Measurements from ENCODE around the gene PPM1K.

The PPM1K gene

DNA sequence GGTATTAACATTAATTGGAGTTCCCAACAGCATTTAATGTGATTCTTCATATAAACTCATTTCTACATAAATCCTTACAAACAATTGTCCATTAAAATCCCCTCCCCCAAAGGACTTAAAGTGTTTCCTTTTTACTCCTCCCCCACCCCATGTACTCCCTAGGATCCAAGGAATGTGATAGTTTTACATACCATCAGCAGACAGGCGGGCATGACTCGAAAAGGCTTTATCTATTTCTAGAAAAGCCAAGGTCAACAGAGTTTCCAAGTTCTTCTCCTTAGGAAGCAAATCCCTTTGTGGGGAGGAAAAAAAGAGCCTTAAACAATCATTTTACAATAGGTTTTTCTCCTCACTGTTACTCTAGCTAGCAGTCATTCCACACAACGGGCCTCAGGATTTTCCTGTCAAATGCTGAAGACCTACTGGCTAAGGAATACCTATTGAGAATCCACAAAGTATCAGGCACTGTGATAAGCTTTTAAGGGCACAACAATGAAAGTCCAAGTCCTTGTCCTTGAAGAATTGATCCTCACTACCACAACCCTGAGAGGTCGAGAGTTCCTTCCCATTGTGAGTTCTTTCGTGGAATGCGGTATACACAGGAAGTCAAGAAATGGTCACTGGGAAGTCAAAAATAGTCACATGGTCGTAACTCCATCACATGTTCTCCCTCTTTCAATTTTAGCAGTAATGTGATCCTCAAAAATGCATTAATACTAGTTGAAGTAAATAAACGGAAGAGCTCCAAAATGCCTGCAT lies 7.2 kb downstream of the PPM1K start:
- no peak for DNase-seq

DNA sequence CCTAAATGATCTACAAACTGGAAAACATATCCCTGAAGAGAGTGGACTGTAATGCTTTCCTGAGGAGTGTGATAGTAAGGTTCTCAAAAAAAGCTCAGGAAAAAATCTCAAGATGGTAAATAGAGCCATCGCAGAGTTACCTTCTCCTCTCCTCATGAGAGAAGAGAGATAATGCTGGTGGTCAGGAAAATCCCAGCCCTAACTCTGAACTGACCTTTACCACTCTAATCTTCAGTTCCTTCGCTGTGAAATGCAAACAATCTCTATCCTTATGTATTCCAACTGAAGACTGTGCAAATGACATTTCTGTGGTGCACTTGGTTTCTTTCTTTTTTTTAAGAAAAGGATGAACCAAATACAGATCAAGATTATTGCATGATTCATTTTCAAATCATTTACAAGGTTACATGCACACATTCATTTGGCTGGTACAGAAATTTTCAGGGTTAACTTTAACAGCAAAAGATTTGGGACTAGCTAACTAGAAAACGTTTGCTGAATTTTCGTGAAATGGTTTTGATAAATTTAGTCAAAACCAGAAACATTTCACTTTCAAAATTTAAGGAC lies 8.3 kb downstream of the PPM1K start:
- no peak for DNase-seq

DNA sequence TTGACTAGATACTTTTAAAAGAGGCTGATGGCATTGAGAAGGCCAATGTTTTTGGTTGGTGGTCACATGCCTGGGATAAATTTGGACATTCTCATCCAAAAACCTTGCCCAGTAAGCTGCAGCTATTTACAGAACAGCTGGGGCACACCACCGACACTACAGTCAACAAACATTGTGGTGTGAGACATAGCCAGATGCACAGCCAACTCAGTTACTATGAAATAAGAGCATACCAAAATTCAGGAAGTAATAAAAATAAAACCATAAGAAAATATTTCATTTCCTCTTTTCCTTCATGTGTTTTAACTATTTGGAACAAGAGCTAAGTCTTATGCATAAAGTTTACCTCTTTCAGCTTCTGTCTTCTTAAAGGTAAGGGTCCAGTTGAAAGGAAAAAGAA lies 8.8 kb downstream of the PPM1K start:
- no peak for DNase-seq

DNA sequence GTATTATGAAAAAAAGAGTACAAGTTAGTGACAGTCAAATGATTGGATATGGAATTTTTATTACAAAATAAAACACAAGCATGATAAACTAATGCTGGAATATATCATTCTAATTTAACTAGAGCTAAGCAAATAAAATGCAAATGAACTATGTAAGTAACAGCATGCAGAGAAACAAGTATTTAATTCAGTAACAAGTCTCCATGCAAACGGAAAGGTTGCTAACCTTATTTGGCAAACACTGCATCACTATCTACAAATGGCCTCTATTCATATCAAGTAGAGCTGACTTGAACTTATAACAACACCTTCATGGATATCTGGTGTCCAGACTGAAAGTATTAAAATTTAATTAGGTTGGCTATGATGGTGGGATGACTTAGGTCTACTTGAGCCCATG lies 15.4 kb downstream of the PPM1K start:
- no peak for DNase-seq

DNA sequence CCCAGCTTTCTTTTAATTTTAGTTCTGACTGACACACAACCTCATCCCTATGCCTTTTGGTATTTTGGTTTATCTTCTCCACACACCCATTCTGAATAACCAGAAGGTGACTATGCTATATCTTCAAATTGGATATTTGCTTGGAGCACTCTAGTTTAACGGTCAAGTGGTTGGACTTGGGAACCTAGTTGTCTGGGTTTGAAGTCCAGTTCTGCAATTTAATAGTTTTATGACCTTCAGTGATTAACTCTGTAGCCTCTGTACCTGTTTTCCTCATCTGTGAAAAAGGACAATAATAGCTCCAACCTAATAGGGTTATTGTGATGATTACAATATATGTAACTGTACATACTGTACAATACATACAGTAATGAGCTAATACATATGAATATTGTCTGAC lies 20.0 kb downstream of the PPM1K start:
- DNase-seq, result no peak

DNA sequence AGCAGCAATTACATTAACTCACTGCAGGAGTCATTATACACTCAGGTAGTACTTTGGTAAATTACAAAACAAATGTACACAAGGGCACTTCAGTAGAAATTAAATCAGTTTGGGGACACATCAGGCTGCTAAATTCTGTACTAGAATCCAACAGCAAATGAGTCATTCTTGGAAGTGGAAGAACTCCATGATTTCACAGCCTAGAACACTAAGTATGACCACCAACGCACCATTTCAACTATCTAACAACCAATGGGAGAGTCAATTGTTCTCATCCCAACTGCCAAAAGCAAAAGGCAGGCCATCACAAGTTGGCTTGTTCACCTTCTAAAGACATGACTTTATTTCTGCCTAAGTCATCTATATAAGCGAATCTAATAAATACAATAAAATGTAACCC lies 26.6 kb downstream of the PPM1K start:
- no peak for DNase-seq

DNA sequence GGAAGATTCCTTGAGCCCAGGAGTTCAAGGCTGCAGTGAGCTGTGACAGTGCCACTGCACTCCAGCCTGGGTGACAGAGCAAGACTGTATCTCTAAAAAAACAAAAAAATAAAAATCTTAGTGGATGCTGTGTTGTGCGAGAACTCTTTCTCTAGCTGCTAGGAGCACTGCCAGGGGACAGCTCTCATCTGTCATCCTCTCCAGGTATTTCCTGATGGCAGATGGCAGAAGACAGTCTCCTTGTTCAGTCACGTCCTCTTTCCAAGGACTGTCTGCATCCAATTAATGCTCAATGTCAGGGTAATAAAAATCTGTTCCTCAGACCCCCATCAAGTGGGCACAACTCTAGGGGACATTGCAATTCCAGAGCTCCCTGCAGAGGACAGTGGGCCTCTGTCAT lies 29.2 kb downstream of the PPM1K start:
- no peak for DNase-seq

DNA sequence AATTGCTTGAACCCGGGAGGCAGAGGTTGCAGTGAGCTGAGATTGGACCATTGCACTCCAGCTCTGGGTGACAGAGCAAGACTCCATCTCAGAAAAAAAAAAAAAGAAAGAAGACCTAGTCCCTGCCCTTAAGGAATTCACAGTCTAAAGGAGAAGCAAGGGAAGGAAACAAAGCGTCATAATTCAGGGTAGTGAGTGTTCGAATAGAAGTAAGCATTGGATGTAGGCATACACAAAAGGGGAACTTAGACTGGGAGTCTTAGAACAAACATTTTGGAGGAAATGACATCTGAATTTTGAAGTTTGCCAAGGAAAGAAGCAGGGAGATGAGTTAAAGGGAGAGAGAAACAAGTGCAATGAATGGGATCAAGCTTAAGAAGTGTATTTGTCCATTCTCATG lies 32.4 kb downstream of the PPM1K start:
- no peak for DNase-seq

DNA sequence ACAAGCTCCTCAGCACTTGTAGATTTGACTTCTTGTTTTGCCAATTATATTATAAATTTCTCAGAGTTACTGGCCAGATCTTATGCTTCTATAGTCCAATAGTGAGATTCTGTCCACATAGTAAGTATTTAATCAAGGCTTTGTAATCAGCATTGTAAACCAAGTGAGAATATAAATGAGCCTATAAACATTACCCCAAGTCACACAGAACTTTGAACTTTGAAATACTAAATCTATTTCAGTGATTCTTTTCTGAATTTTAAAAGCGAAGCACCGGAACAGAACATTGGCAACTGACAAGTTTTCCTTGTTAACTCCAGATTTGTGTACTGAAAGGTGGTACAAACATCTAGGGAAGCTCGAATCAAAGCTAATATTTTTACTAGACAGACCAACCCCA lies 37.2 kb downstream of the PPM1K start:
- no peak for DNase-seq

DNA sequence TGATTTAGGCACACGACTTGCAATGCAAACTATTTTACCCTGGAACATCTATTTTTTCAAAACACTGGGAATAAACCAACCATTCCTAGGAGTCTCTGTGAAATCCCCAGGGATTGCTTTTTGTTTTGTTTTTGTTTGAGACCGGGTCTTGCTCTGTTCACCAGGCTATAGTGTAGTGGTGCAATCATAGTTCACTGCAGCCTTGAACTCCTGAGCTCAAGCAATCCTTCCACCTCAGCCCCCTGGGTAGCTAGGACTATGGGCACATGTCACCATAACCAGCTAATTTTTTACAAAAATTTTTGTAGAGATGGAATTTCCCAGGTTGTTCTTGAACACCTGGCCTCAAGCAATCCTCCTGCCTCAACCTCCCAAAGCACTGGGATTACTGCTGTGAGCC lies 37.8 kb downstream of the PPM1K start:
- no peak for DNase-seq

DNA sequence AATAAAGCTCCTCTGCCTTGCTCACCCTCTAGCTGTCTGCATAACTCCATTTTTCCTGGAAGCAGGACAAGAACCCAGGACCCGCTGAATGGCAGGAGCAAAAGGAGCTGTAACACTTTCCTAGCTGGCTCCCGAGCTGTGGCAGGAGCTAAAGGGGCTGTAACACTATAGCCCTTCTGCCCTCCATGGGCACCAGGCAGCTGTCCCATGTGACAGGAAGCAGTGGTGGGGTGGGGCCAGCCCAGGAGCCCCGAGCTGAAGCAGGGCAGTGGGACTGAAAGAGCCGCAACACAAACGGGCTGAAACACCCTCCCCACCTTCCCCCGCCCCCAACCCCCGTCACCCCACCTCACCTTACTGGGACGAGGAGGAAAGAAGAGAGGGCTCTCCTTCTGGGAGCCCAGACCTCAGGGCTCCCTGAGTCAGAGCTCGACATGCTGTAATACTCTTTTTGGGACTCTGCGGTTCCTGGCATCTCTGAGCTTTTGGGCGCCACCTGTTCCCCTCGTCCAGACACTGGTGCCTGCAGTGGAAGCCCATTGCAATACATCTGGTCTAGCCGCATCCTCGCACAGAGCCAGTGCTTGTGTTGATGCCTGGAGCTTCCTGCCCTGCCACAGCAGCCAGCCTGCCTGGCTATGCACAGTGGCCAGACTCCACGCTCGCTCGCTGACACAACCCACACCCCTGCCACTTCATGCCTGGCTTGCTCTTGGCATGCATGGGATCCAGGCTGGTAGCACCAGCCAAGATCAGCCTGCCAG lies 39.4 kb downstream of the PPM1K start:
- no peak for DNase-seq

DNA sequence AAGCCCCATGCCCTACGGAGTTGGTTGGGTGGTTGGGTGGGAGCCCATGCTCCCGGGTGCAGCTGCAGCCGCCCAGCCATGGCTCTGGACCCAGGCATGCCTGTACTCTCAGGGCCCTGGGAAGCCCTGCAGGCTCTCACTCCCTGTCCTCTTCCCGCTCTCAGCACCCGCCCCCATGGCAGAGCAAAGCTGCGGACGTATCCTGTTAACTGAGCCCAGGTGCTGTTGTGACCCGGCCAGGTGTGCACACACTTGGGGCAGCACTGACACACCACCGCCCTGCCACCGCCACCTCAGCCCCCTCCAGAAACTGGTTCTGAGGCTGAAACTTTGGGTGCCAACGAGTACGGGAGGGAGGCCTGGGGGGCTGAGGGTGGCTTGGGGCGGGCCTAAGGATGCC lies 40.3 kb downstream of the PPM1K start:
- DNase-seq, result no peak

DNA sequence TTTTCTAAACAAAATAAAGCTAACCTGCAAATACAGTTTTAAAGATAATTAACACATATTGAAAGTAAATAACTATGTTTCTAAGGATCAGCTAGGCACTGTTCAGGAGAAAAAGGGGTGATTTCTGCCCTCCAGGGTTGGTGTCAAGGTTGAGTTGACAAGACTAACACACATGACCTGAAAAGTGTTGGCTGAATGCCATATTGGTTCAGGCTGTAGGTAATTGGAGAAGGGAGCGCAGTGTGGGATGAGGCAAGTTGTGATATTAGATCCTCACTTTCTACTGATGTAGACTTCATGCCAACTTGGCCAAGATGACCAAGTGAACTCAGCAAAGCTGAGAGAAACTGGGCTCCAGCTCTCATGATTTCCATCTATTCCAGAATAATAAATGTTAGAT lies 42.2 kb downstream of the PPM1K start:
- DNase-seq, result no peak

DNA sequence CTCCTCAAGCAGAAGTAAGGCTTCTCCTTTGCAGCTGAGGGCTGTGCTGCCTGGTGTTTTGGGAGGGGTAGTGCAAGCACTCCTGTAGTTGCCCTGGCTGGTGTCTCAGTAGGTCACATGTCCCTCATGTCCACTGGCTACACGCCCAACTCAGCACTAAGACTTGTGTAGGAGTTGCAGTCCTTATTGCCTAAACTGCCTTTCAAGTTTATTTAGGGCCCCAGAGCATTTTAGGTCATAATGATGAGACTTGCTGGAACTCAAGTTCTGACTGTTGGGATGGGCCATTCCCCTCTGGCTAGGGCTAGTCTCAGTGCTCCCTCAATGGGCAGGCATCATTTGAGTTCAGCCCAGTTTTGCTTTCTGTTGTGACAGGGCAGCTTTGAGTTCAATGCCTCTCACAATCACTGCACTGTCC lies 44.1 kb downstream of the PPM1K start:
- no peak for DNase-seq

DNA sequence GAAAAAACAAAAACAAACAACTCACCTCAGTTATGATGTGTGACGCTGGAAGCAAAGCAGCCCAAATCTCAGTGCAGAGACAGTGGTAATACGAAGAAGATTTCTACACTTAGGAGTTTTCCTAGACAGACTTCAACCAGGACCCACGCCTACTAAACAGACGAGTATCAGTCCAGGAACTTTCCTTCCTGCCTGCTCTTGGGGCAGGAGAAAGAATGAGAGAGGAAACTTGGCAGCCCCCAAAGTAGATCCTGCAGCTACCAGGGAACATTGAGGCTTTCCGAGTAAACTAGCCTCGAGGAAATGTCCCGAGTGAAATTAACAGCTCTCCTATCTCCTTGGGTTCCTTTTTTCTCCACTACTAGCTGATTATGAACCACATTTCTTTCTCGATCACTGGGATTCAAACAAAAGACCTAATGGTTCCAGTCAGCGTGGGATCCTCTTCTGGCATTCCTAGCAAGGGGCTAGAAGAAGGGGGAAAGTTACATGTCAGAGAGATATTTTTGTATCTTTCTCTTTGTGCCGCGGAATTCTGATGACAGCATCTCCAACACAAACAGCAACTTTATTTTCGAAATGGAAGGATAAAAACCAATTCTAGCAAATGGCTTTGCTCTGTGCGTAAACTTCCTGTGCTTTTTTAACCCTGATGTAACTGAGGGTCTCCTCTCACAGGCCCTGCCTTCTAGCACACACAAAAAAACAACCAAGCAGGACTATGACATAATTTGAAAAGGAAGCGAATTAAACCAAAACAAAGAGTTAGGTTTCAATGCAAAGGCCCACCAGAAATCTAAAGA lies 53.2 kb downstream of the PPM1K start:
- no peak for DNase-seq

DNA sequence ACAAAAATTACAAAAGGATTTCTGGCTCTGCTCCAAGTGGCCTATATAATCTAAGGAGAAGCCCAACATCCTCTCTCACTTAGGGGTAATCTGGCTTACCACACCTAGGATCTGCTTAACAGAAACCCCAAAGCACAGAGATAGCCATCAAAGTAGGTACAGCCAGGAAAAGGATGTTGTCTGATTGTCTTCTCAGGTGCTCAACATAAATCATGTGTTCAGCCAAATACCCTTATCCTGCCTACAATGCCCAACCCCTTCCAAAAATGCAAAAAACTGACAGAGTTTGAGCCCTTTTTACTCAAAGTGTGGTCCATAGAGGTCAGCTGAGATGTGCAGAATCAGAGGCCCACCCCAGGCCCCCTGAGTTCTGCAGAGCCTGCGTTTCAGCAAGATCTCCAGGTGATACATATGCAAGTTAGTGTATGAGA lies 53.9 kb downstream of the PPM1K start:
- no peak for DNase-seq

DNA sequence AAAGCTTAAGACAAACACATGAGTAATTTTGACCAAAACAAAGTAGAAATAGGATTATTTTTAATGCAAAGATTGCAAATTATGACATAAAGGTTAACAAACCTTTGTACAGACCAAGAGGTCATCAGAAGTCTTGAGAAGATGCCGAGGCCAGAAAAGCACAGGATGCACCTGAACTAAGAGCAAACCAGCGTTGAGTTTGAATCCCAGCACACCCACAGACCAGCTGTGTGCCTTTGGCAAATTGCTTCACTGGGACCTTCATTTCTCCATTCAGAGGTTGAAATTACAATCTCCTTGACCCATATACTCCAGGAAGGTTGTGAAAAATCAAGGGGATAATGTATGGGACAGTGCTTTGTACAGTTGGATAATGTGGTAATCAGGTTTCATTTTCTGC lies 56.6 kb downstream of the PPM1K start:
- no peak for DNase-seq

DNA sequence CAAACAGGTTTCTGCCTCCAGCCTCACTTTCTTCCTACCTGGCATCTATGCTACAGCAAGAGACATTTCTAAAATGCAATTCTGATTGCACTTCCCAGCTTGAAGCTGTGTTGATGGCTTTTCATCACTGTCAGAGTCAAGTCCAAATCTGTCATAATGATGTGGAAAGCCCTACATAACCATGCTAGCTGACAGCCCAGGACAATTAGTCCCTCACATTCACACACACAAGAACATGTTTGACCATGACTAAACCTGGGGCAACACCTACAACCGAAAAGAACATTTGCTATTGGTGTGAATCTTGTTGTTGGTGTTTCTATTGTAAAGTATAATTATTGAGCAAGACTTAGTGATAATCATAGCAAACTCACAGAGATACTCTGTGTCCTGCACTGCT lies 58.2 kb downstream of the PPM1K start:
- DNase-seq, result no peak

DNA sequence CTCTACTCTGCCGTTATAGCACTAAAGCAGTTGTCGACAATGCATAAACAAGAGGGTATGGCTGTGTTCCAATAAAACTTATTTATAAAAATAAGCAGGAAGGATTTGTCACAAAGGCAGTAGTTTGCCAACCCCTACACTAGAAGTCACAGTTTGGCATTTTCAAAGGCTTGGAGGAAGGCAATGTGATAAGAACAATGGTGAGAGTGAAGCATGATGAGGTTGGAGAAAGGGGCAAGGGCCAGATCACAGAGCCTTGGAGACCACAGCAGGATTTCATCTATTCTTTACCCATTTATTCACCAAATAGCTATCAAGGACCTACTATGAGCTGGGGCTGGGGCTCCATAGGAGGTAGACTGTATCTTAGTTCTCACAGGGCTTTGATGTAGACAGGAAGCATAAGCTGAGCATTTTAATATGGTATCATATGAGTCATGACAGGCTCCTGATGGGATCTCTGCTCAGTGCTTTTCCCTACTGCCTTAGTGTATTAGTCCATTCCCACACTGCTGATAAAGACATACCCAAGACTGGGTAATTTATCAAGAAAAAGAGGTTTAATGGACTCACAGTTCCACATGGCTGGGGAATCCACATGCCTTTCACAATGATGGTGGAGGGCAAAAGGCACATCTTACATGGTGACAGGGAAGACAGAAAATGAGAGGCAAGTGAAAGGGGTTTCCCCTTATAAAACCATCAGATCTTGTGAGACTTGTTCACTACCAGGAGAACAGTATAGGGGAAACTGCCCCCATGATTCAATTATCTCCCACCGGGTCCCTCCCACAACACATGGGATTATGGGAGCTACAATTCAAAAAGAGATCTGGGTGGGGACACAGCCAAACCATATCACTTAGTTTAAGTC lies 58.9 kb downstream of the PPM1K start:
- no peak for DNase-seq

DNA sequence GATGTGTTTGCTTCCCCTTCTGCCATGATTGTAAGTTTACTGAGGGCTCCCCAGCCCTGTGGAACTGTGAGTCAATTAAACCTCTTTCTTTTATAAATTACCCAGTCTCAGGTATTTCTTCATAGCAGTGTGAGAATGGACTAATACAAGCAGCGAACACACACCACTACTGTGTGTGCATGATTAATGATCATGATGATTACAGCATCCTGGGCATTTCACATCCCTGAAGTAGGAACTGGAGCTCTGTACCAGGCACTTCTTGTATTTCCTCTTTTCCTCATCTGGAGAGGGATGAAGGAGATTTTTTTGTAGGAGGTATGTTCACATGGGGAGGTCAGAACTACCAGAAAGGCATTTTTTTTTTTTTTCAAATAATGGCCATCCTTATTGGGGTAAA lies 60.8 kb downstream of the PPM1K start:
- no peak for DNase-seq

DNA sequence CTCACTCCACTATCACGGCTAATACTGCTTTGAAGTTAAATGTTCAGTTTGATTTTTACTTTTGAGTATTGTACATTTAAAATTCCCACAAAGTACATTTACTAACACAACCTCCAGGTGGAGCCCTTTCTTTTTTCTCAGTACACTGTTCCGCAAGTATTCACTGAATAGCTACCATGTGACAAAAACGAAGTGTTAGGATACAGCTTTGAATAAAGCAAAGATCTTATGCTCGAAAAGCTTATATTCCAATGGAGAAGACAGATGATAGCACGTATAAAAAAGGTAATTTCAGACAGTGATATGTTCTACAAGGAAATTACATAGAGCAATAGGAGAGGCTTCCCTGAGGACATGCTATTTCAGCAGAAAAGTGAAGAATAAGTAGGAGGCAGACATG lies 65.3 kb downstream of the PPM1K start:
- DNase-seq, result peak; percentile 38

DNA sequence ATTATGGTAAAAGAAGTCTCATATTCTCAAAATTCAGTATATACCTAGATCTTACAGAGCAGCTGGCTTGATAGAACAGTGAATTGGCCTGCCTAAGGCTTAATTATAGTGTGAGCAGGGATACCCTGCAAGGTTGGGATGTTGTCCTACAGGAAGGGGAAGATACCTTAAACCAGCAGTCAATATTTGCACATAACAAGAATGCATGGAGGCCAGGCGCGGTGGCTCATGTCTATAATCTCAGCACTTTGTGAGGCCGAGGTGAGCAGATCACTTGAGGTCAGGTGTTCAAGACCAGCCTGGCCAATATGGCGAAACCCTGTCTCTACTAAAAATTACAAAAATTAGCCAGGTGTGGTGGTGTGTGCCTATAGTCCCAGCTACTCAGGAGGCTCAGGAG lies 67.2 kb downstream of the PPM1K start:
- no peak for DNase-seq

Measured in activated CD4-positive, alpha-beta T cell treated with anti-CD3 and anti-CD28 coated beads, Interleukin-2, Interleukin-6, amounts not matched to agents 100 ng/mL and 50 ng/mL, durations not matched to agents 16 hours and 8 hours (primary cell).